22Rv1 (cell line): ENCODE results near the gene ATG7.
"Not testable (repeated sequence)": the region's sequence is repeated elsewhere in the genome, so short reads cannot be mapped to it uniquely, and the experiment has no call there.

Experiments used
- H3K27ac ChIP-seq: fragments of 450-650 bp; 2 replicates; pipeline ENCODE4 v1.5.1; 2017
- CTCF ChIP-seq: fragments of 450-650 bp; IDR thresholded peaks from 2 replicates; pipeline ENCODE4 v1.5.1; 2017; ENCODE audit warnings: mild to moderate bottlenecking
- ZFX ChIP-seq: fragments of 450-650 bp; IDR thresholded peaks from 2 replicates; pipeline ENCODE4 v1.6.1; 2017; ENCODE audit warnings: antibody characterized with exemption, borderline replicate concordance

Gene ATG7

DNA sequence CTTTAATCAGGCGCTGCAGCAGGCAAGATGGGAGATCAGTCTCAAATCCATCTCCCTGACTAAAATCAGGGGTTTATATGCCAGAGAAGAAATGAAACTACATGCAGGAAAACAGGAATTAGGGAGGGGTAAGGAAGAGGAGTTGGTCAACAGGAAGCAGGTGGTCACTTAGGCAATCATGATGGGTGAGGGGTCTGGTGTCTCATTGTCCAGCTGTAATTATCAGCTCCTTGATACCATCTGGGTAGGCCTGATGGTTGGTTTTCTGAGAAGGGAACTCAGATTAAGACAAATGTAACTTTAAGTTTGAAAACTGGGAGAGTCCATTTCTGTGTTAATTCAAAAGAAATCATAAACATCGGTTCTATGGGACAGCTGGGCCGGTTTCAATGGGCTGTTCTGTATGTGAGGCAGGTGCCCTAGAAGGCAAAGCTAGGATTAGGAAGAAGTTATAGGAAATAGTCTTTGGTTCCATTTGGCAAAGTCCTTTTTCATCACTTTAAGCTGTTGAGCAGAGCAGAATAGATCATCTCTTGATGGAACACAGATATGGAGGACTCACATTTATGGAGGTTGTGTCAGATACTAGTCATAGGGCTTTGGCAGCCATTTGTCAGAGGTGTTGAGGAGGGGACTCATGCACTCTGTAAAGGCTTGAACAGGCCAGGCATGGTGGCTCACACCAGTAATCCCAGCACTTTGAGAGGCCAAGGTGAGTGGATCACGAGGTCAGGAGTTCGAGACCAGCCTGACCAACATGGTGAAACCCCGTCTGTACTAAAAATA is 222.1 kb downstream of the ATG7 start:
- no peak overlapping the region for H3K27ac ChIP-seq
- TF ChIP-seq ZFX: no peak
- TF ChIP-seq CTCF: no peak

GRCh38 chr3:11495948-11496557 is 223.9 kb downstream of the ATG7 start:
- no peak overlapping the region for H3K27ac ChIP-seq
- no peak for TF ChIP-seq ZFX
- TF ChIP-seq CTCF: no peak

GRCh38 chr3:11498177-11498576 is 226.0 kb downstream of the ATG7 start:
- H3K27ac ChIP-seq: peak overlapping the region; percentile 20; the same call in 1 of the 2 replicates
- TF ChIP-seq ZFX (no peak), CTCF (no peak)

GRCh38 chr3:11498646-11499045 is 226.4 kb downstream of the ATG7 start:
- peak overlapping the region; percentile 20 for H3K27ac ChIP-seq
- no peak for TF ChIP-seq CTCF
- no peak for TF ChIP-seq ZFX

- peak overlapping the region; percentile 20 for H3K27ac ChIP-seq
- TF ChIP-seq CTCF (no peak), ZFX (no peak)
These were observed 226.9 kb downstream of the ATG7 start for GRCh38 chr3:11499144-11499543.

- not testable (repeated sequence) for H3K27ac ChIP-seq
These were observed 230.2 kb downstream of the ATG7 start for GRCh38 chr3:11502413-11502812.

DNA sequence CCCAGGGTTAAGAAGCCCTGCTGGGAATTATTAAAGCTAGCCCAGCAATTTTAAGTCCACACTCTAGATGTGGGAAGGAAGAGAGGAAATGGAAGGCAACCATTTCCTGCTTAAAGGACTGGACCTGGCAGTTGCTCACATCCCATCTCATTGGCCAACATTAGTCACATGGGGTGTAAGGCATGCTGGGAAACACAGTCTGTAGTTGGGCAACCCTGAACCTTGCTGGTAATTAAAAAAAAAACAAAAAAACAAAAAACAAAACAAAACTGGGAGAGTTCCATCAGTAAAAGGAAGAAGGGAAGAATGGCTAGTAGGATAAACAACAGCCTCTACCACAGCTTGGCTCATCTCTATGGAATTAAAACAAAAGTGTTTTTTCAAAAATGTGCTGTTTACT is 235.5 kb downstream of the ATG7 start:
- H3K27ac ChIP-seq: peak overlapping the region; percentile 76
- no peak for TF ChIP-seq ZFX
- TF ChIP-seq CTCF: no peak
